WTC11 (cell line): ENCODE data around the gene PDE1A. TPM values are rescaled to one million over a fixed set of nuclear protein-coding genes. Genes with fewer than 3 reads are reported as not detected.
A peak's percentile ranks its signal among the peaks of the same experiment; 100 is the strongest.

Experiments
- ATAC-seq: fragments of 200-7000 bp; cut with Tn5 transposase; 2 replicates; pipeline ENCODE4 v1.10.0; 2021; ENCODE audit warnings: mild to moderate bottlenecking, moderate library complexity
- CTCF ChIA-PET: fragments of 300-600 bp; sonication (Branson Sonifier 250); formaldehyde crosslinking; loops from one replicate; lab custom pipeline; 2021; ENCODE audit warnings: antibody characterized with exemption; lab: Charles Lee
- POLR2A ChIA-PET: fragments of 350-600 bp; sonication (Branson Sonifier 250); formaldehyde crosslinking; loops from one replicate; lab custom pipeline; 2021; ENCODE audit warnings: antibody characterized with exemption; lab: Charles Lee
- DNase-seq: peaks from one replicate; pipeline ENCODE4 v3.0.0; 2021; ENCODE audit warnings: low spot score
- H3K27ac Mint-ChIP-seq: 2 replicates; pipeline ENCODE4 v1.8.0; 2021; ENCODE audit warnings: mixed read lengths
- H3K27me3 Mint-ChIP-seq: 2 replicates; pipeline ENCODE4 v1.8.0; 2021; ENCODE audit warnings: low read depth, mild to moderate bottlenecking, moderate library complexity, mixed read lengths
- H3K36me3 Mint-ChIP-seq: 2 replicates; pipeline ENCODE4 v1.8.0; 2021; ENCODE audit warnings: mixed read lengths
- H3K4me1 Mint-ChIP-seq: 2 replicates; pipeline ENCODE4 v1.8.0; 2022; ENCODE audit warnings: mixed read lengths
- H3K4me3 Mint-ChIP-seq: 2 replicates; pipeline ENCODE4 v1.8.0; 2021; ENCODE audit warnings: mild to moderate bottlenecking, moderate library complexity, mixed read lengths
- H3K9me3 Mint-ChIP-seq: 2 replicates; pipeline ENCODE4 v1.8.0; 2021; ENCODE audit warnings: mixed read lengths
- ATF6 ChIP-seq: sonication (generic); formaldehyde crosslinking; IDR thresholded peaks from 2 replicates; pipeline ENCODE4 v1.8.1; 2023; ENCODE audit warnings: mild to moderate bottlenecking, missing genetic modification reagents
- ELF4 ChIP-seq: sonication (generic); formaldehyde crosslinking; IDR thresholded peaks from 2 replicates; pipeline ENCODE4 v1.8.1; 2022; ENCODE audit warnings: low read depth, mild to moderate bottlenecking, moderate library complexity, missing genetic modification reagents
- HMGA2 ChIP-seq: fragments of 250-450 bp; sonication (Bioruptor Pico); IDR thresholded peaks from 2 replicates; pipeline ENCODE4 v1.4.0; 2021; ENCODE audit warnings: mild to moderate bottlenecking, moderate library complexity
- IRF2 ChIP-seq: sonication (generic); formaldehyde crosslinking; IDR thresholded peaks from 2 replicates; pipeline ENCODE4 v1.8.0; 2022; ENCODE audit warnings: low read depth, missing genetic modification reagents, borderline replicate concordance
- KAT7 ChIP-seq: sonication (generic); formaldehyde crosslinking; IDR thresholded peaks from 2 replicates; pipeline ENCODE4 v1.8.1; 2023; ENCODE audit warnings: missing genetic modification reagents, mild to moderate bottlenecking, borderline replicate concordance
- MXD4 ChIP-seq: fragments of 250-450 bp; sonication (Bioruptor Pico); IDR thresholded peaks from 2 replicates; pipeline ENCODE4 v1.8.0; 2021; ENCODE audit warnings: mild to moderate bottlenecking, moderate library complexity, borderline replicate concordance
- NR3C1 ChIP-seq: sonication (generic); formaldehyde crosslinking; conservative IDR thresholded peaks from 2 replicates; pipeline ENCODE4 v1.8.1; 2023; ENCODE audit warnings: low read depth, mild to moderate bottlenecking, missing genetic modification reagents
- SMAD3 ChIP-seq: sonication (generic); formaldehyde crosslinking; IDR thresholded peaks from 2 replicates; pipeline ENCODE4 v1.8.0; 2022; ENCODE audit warnings: missing genetic modification reagents, mild to moderate bottlenecking, borderline replicate concordance
- USF2 ChIP-seq: sonication (generic); formaldehyde crosslinking; IDR thresholded peaks from 2 replicates; pipeline ENCODE4 v1.8.1; 2023; ENCODE audit warnings: mild to moderate bottlenecking, missing genetic modification reagents, moderate library complexity
- ZNF121 ChIP-seq: sonication (generic); formaldehyde crosslinking; IDR thresholded peaks from 2 replicates; pipeline ENCODE4 v1.8.0; 2023; ENCODE audit warnings: missing genetic modification reagents
- ZNF138 ChIP-seq: sonication (generic); formaldehyde crosslinking; conservative IDR thresholded peaks from 2 replicates; pipeline ENCODE4 v1.8.1; 2022; ENCODE audit warnings: mild to moderate bottlenecking, moderate library complexity, missing genetic modification reagents
- ZNF396 ChIP-seq: fragments of 250-450 bp; sonication (Bioruptor Pico); IDR thresholded peaks from 2 replicates; pipeline ENCODE4 v1.8.0; 2021; ENCODE audit warnings: mild to moderate bottlenecking, moderate library complexity, borderline replicate concordance
- ZSCAN18 ChIP-seq: fragments of 250-450 bp; sonication (Bioruptor Pico); IDR thresholded peaks from 2 replicates; pipeline ENCODE4 v2.1.2; 2022; ENCODE audit warnings: mild to moderate bottlenecking, moderate library complexity
- total RNA-seq: library from RNA; stranded (reverse); gene quantifications from 3 replicates; pipeline ENCODE4 v1.2.3, GENCODE V29; 2021
- TF ChIP-seq, protein P1 (sequence below): sonication (generic); formaldehyde crosslinking; IDR thresholded peaks from 2 replicates; pipeline ENCODE4 v1.8.0; 2023; ENCODE audit warnings: missing genetic modification reagents
- TF ChIP-seq, protein P2 (sequence below): sonication (generic); formaldehyde crosslinking; IDR thresholded peaks from 2 replicates; pipeline ENCODE4 v1.8.1; 2022; ENCODE audit warnings: missing genetic modification reagents, borderline replicate concordance
- TF ChIP-seq, protein P3 (sequence below): sonication (generic); formaldehyde crosslinking; IDR thresholded peaks from 2 replicates; pipeline ENCODE4 v1.8.0; 2022; ENCODE audit warnings: mild to moderate bottlenecking, missing genetic modification reagents
- TF ChIP-seq, protein P4 (sequence below): sonication (generic); formaldehyde crosslinking; IDR thresholded peaks from 2 replicates; pipeline ENCODE4 v1.8.0; 2023; ENCODE audit warnings: missing genetic modification reagents, mild to moderate bottlenecking, borderline replicate concordance
- TF ChIP-seq, protein P5 (sequence below): sonication (generic); formaldehyde crosslinking; conservative IDR thresholded peaks from 2 replicates; pipeline ENCODE4 v1.8.1; 2023; ENCODE audit warnings: mild to moderate bottlenecking, low read depth, missing genetic modification reagents, moderate library complexity

PDE1A gene
- total RNA-seq, 1 experiment from 2014 or later: not detected

DNA sequence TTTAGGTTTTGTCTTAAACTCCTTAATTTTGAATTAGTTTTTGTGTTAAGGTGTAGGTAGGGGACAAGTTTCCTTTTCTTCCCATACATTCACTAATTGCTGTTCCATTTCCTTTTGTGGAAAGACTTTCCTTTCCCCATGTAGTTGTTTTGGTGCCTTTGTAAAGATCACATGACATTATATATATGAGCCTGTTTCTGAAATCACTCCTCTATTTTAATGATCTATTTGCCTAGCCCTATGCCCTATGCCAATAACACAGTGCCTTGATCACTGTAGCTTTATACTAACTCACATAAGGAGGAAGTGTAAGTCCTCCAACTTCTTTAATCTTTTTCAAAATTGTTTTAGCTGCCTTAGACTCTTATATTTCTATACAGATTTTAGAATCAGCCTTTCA, 229.3 kb downstream of the PDE1A start (continued):
- no peak for TF ChIP-seq MXD4 (CRISPR knock-in tag)
- TF ChIP-seq, protein P1, sequence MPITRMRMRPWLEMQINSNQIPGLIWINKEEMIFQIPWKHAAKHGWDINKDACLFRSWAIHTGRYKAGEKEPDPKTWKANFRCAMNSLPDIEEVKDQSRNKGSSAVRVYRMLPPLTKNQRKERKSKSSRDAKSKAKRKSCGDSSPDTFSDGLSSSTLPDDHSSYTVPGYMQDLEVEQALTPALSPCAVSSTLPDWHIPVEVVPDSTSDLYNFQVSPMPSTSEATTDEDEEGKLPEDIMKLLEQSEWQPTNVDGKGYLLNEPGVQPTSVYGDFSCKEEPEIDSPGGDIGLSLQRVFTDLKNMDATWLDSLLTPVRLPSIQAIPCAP: no peak

GRCh38 chr2:182193291-182193690, 233.5 kb downstream of the PDE1A start:
- ATAC-seq: peak; percentile 78
- H3K4me3 Mint-ChIP-seq: no peak overlapping the region
- POLR2A ChIA-PET: no interaction called here
- H3K9me3 Mint-ChIP-seq: no peaks in the 10 kb centered on the region
- CTCF ChIA-PET: no interaction called here
- DNase-seq: no peak
- no peaks in the 10 kb centered on the region for H3K27me3 Mint-ChIP-seq
- H3K4me1 Mint-ChIP-seq: no peaks in the 10 kb centered on the region
- H3K36me3 Mint-ChIP-seq: no peaks in the 10 kb centered on the region
- no peak overlapping the region for H3K27ac Mint-ChIP-seq
- no peak for TF ChIP-seq ZNF121 (CRISPR knock-in tag)
- TF ChIP-seq HMGA2 (CRISPR knock-in tag): no peak
- TF ChIP-seq, protein P2, sequence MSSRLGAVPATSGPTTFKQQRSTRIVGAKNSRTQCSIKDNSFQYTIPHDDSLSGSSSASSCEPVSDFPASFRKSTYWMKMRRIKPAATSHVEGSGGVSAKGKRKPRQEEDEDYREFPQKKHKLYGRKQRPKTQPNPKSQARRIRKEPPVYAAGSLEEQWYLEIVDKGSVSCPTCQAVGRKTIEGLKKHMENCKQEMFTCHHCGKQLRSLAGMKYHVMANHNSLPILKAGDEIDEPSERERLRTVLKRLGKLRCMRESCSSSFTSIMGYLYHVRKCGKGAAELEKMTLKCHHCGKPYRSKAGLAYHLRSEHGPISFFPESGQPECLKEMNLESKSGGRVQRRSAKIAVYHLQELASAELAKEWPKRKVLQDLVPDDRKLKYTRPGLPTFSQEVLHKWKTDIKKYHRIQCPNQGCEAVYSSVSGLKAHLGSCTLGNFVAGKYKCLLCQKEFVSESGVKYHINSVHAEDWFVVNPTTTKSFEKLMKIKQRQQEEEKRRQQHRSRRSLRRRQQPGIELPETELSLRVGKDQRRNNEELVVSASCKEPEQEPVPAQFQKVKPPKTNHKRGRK (CRISPR knock-in tag): no peak
- TF ChIP-seq, protein P3, sequence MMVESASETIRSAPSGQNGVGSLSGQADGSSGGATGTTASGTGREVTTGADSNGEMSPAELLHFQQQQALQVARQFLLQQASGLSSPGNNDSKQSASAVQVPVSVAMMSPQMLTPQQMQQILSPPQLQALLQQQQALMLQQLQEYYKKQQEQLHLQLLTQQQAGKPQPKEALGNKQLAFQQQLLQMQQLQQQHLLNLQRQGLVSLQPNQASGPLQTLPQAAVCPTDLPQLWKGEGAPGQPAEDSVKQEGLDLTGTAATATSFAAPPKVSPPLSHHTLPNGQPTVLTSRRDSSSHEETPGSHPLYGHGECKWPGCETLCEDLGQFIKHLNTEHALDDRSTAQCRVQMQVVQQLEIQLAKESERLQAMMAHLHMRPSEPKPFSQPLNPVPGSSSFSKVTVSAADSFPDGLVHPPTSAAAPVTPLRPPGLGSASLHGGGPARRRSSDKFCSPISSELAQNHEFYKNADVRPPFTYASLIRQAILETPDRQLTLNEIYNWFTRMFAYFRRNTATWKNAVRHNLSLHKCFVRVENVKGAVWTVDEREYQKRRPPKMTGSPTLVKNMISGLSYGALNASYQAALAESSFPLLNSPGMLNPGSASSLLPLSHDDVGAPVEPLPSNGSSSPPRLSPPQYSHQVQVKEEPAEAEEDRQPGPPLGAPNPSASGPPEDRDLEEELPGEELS: no peak
- no peak for TF ChIP-seq USF2
- no peak for TF ChIP-seq NR3C1 (CRISPR knock-in tag)
- no peak for TF ChIP-seq ZSCAN18
- no peak for TF ChIP-seq SMAD3 (CRISPR knock-in tag)
- TF ChIP-seq, protein P4, sequence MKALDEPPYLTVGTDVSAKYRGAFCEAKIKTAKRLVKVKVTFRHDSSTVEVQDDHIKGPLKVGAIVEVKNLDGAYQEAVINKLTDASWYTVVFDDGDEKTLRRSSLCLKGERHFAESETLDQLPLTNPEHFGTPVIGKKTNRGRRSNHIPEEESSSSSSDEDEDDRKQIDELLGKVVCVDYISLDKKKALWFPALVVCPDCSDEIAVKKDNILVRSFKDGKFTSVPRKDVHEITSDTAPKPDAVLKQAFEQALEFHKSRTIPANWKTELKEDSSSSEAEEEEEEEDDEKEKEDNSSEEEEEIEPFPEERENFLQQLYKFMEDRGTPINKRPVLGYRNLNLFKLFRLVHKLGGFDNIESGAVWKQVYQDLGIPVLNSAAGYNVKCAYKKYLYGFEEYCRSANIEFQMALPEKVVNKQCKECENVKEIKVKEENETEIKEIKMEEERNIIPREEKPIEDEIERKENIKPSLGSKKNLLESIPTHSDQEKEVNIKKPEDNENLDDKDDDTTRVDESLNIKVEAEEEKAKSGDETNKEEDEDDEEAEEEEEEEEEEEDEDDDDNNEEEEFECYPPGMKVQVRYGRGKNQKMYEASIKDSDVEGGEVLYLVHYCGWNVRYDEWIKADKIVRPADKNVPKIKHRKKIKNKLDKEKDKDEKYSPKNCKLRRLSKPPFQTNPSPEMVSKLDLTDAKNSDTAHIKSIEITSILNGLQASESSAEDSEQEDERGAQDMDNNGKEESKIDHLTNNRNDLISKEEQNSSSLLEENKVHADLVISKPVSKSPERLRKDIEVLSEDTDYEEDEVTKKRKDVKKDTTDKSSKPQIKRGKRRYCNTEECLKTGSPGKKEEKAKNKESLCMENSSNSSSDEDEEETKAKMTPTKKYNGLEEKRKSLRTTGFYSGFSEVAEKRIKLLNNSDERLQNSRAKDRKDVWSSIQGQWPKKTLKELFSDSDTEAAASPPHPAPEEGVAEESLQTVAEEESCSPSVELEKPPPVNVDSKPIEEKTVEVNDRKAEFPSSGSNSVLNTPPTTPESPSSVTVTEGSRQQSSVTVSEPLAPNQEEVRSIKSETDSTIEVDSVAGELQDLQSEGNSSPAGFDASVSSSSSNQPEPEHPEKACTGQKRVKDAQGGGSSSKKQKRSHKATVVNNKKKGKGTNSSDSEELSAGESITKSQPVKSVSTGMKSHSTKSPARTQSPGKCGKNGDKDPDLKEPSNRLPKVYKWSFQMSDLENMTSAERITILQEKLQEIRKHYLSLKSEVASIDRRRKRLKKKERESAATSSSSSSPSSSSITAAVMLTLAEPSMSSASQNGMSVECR (CRISPR knock-in tag): no peak
- no peak for TF ChIP-seq IRF2 (CRISPR knock-in tag)
- TF ChIP-seq, protein P5, sequence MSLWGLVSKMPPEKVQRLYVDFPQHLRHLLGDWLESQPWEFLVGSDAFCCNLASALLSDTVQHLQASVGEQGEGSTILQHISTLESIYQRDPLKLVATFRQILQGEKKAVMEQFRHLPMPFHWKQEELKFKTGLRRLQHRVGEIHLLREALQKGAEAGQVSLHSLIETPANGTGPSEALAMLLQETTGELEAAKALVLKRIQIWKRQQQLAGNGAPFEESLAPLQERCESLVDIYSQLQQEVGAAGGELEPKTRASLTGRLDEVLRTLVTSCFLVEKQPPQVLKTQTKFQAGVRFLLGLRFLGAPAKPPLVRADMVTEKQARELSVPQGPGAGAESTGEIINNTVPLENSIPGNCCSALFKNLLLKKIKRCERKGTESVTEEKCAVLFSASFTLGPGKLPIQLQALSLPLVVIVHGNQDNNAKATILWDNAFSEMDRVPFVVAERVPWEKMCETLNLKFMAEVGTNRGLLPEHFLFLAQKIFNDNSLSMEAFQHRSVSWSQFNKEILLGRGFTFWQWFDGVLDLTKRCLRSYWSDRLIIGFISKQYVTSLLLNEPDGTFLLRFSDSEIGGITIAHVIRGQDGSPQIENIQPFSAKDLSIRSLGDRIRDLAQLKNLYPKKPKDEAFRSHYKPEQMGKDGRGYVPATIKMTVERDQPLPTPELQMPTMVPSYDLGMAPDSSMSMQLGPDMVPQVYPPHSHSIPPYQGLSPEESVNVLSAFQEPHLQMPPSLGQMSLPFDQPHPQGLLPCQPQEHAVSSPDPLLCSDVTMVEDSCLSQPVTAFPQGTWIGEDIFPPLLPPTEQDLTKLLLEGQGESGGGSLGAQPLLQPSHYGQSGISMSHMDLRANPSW (CRISPR knock-in tag): no peak
- TF ChIP-seq KAT7 (CRISPR knock-in tag): no peak
- no peak for TF ChIP-seq ELF4 (CRISPR knock-in tag)
- no peak for TF ChIP-seq ATF6 (CRISPR knock-in tag)
- no peak for TF ChIP-seq ZNF138 (CRISPR knock-in tag)
- TF ChIP-seq ZNF396 (CRISPR knock-in tag): no peak
